UCSD-AML1 (cell line): ENCODE measurements around the gene DHRS12.

ENCODE experiments used
- DNase-seq: peaks from one replicate; lab custom pipeline; 2025; ENCODE audit not compliant: unreplicated experiment; lab: John Stamatoyannopoulos, UW

The DHRS12 gene

GRCh38 chr13:51730927-51731326, 73.0 kb downstream of the DHRS12 start:
- DNase-seq: no peak

- DNase-seq: no peak
Measured at GRCh38 chr13:51729866-51730553, 74.0 kb downstream of the DHRS12 start.

GRCh38 chr13:51728972-51729371, 75.0 kb downstream of the DHRS12 start:
- no peak for DNase-seq

GRCh38 chr13:51728275-51728673, 75.7 kb downstream of the DHRS12 start:
- no peak for DNase-seq

- no peak for DNase-seq
Measured at GRCh38 chr13:51727634-51728274, 76.2 kb downstream of the DHRS12 start.

- no peak for DNase-seq
Measured at GRCh38 chr13:51726446-51727193, 77.3 kb downstream of the DHRS12 start.

- no peak for DNase-seq
Measured at GRCh38 chr13:51724721-51725120, 79.2 kb downstream of the DHRS12 start.

GRCh38 chr13:51723529-51723928, 80.4 kb downstream of the DHRS12 start:
- no peak for DNase-seq

GRCh38 chr13:51721496-51721895, 82.5 kb downstream of the DHRS12 start:
- DNase-seq: no peak

- DNase-seq: no peak
Measured at GRCh38 chr13:51719394-51719793, 84.6 kb downstream of the DHRS12 start.
